NCI-H226 (cell line): Measurements from ENCODE around the gene ZNF296.
"Not testable (repeated sequence)": the region's sequence is repeated elsewhere in the genome, so short reads cannot be mapped to it uniquely, and the experiment has no call there.

Experiments
- DNase-seq: peaks from one replicate; pipeline ENCODE4 v3.0.0-alpha.2; 2015

Gene ZNF296

DNA sequence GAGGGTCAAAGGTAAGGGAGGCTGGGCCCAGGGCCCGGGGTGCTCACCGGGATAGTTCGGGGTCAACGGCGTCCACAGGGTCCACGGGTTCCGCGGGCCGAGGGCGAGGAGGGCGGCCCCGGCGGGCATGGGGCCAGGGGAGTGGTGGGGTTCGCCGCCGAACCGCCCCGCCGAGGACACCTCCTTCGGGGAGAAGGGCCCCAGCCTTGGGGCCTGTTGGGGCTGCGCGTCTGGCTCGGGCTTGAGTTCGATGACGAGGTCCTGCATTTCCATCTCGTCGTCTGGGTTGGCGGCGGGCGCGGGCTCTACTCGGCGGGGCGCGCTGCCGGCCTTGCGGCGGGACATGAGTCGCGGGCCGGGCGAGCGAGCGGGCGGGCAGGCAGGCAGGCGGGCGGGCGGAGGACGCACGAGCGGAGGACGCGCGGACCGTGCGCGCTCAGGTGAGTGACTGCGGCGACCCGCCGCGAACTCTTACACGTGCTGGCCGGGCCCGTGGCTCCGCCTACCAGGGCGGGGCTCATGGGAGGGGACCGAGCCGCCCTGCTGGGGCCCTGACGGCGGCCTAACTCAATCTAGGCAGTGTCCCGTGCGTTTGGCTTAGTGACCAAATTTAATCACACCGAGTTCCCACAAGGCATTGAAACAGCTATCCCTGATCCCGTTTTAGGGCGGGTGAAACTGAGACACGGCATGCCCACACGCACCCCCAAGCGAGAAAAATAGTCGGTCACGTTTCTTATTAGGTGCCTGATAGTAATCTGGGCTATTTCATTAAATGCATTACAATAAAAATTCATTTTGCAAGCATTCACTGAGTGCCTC is at the start of gene ZNF296:
Gene ZNF296 (minus strand): TSS at position 450 of the 822 bp plus-strand sequence. CDS start 105 bp downstream, at position 345.
- DNase-seq, result no peak

DNA sequence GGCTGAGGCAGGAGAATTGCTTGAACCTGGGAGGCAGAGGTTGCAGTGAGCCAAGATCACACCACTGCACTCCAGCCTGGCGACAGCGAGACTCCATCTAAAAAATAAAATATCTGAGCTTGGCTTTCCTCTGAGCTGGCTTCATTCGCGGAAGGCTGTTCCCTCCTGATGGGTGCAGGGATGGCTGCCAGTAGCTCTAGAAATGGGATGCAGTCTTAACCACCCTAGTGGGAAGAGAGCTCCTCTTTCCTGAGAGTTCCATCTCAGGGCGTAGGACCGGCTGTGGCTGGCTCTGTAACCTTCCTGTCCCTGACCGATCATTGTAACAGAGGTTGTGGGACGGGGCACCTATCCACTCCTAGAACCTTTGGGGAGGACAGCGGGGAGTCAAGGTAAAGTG is 49.1 kb upstream of the ZNF296 start:
- DNase-seq, result no peak

DNA sequence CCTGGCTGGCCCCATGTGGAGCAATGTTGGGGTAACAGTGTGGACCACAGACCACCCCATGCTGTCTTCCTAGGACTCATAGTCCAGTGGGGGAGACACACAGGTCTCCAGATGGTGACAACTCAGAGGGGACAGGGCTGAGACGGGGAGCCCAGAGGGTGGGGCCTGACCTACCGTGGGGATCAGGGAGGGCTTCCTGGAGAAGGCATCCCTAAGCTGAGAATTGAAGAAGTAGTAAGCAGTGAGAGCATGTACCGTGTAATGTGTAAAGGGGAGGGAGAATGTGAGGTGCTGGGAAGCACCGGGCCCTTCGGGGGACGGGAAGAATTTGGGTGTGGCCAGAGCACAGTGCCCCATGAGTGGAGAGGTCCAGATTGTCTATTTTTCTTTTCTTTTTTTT is 47.7 kb upstream of the ZNF296 start:
- no peak for DNase-seq

DNA sequence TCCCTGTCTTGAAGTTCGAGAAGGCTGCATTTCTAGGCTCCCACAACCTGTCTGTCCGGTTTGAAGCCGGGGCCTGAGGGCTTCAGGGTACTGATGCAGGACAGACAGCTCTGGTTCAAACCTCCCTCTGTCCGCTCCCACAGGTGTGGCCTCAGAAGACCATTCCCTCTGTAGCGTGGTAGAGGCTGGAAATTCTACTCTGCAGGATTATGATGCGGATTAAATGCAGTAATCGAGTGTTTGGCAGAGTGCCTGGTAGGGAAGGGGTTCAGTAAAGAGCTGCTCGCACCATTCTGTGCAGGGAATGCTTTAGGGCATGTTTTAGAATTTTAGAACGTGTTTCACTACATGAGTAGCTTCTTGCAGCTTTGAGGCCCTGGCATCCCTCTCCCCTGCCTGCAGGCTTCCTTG is 47.2 kb upstream of the ZNF296 start:
- no peak for DNase-seq

DNA sequence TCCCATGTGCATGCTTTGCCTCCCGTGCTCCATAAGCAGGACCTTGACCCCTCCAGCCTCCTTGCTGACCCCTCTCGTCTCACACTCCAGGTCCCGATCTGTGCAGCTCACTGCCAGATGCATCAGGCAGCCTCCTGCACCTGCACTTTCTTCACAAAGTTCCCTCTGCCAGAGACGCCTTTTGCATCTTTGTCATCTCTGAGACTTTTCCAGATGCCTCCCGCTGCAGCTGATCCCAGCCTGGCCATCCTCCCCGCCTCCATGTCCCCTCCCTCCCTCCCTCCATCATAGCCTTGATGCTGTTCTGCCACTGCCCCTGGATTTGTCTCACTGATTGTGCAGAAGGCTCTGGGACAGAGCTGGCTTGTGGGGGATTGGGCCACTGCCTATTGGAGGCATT is 46.6 kb upstream of the ZNF296 start:
- DNase-seq, result no peak

DNA sequence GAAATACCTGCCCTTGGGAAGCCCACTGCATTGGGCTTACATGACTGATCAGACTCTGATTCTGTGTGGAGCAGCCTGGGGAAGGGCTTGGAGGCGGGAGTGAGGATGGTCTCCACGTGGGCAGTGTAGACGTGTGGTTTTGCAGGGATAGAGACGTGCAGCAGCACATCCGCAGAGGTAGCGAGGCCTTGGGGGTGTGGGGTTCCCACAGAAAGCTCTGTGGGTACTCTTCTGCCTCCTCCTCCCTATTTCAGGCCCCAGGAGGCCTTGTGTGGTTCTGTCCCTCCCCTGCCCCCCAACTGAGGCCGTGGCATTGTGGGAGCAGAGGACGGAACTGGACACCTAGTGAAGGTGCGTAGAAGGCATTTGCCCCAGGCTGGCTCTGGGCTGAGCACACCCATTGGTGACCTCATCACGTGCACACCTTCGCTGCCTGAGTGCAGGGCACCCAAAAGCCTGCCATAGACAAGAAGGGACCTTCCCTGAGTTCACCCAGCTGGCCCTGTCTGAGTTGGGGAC is 45.6 kb upstream of the ZNF296 start:
- no peak for DNase-seq

DNA sequence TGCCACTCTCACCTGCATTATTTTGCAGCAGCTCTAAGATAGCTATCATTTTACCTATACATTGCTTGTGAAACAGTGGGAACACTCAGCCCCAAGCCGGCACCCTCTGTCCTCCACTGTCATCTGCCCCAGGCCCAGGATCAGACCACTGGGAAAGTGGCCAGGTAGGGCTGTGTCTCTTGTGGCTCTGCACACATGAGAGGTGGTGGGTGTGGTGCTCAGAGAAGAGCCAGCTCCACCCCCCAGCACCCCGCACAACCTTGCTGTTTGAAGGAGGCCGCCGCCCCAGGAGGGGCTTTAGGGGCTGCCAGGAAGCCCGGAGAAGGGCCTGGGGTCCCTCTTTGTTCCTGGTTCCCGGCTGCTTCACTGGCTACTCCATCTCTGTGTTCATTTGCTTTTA is 43.3 kb upstream of the ZNF296 start:
- DNase-seq, result no peak

DNA sequence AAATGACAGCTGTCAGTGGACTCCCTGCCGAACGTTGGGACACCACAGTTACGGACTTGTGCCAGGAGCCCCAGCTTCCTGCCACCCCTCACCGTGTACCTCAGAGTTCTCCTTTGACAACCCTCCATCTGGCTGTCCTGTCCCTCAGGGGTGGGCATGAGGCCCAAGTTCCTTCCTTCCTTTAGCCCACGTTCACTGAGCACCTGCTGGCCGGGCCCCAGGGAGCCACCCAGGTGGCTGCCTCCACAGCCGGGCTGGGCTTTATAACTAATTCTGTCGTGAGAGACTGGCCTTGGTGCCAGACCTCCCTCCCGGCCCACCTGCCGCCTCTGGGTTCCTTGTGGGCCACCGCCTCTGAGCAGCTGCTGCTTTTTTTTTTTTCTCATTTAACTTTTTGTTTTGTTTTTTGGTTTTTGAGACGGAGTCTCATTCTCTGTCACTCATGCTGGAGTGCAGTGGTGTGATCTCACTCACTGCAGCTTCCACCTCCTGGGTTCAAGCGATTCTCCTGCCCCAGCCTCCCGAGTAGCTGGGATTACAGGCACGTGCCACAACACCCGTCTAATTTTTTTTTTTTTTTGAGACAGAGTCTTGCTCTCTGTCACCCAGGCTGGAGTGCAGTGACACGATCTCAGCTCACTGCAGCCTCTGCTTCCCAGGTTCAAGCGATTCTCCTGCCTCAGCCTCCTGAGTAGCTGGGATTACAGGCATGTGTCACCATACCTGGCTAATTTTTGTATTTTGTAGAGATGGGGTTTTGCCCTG is 42.5 kb upstream of the ZNF296 start:
- not testable (repeated sequence) for DNase-seq

DNA sequence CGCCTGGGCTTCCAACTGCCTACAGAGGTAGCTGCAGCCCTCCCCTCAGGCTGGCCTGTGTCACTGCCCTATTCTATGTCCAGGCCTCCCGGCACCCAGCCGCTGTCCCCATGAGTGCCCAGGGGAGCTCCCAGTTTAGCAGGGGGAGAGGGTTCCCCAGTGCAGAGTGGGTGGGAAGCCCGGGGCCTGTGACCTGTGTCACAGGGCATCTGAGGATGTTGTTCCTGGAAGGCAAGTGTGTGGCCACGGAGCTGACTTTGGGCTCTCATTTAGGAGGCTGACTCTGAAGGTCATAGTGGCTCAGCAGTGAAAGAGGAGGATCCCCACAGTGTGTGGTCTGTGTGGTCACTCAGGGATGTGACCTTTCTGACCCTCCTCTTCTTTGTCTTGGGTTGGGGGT is 41.8 kb upstream of the ZNF296 start:
- DNase-seq, result no peak

DNA sequence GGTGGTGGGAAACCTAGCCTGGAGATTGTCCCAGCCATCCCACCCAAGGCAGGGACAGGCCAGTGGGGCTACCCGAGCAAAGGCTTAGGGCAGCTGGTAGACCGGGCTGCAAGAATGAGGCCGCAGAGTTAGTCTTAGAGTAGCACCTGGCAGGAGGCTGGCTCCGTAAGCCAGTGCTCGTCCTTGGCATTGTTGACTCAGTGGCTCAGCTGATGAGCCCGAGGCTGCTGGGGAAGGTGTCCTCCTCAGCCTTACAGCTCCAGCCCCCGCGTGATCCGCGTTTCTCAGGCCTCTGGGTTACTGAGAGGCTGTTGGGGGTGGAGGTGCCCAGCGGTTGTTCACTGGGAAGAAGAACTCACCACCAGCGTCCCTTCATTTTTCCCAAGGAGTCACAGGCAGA is 41.4 kb upstream of the ZNF296 start:
- no peak for DNase-seq

DNA sequence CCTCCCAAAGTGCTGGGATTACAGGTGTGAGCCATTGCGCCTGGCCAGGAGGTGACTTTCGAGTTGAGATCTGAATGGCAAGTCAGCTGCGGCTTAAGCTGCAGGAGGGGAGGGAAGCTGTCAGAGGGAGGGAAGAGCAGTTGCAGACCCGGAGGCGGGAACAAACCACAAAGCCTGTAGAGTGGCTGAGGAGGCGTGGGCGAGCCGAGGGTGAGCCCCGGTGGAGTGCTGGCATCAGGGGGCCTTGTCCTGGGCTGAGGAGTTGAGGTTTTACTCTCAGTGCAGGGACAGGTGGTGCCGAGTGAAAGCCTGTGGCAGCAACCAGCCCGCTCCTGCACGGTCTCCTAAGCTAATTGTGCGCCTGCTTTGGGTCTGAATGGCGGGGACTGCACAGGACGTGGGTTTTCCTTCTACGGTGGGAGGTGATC is 40.9 kb upstream of the ZNF296 start:
- no peak for DNase-seq

DNA sequence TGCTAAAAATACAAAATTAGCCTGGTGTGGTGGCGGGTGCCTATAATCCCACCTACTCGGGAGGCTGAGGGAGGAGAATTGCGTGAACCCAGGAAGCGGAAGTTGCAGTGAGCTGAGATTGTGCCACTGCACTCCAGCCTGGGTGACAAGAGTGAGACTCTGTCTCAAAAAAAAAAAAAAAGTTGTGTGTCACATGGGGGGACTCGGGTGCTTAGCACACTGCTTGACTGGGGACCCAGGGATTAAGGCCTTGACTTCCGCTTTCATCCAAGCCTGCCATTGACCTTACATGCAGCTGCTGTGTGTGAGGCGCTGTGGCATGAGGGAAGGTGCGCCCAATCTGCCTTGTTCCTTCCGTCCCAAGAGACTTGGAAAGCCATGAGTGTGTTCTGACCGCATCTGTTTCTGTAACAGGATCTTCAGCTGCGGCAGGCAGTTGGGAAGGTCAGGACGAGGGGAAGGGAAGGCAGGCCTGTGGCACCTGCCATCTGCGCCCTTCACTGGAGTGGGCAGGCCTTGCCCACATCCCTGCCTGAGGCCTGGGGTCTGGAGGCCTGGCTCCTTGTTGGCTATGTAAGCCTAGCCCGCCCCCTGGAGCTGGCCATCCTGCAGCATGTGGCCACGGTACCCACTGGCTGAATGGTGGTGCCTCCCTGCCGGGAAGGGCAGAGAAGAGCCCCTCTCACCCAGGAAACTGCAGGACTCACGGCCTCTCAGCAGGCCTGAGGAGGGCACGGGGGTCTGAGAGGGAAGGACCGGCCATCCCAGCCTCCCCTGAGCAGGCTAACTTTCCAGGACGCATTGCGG is 39.7 kb upstream of the ZNF296 start:
- no peak for DNase-seq

DNA sequence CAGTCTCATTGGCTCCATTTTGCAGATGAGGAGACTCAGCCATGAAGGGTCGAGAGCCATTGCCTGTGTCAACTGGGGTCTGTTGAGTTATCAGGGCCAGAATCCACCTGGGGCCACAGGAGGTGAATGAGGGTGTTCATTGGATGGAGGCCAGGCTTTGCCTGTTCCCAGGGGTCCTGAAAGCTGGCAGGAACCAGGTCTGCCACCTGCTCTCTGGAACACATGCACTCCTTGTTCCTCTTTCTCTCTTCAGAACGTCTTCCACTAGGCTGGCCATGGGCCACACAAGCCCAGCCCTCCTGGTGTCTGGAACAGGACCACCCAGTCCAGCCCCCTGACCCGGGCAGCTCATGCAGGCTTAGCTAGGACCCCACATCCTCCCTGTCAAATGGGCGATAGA is 37.8 kb upstream of the ZNF296 start:
- no peak for DNase-seq

DNA sequence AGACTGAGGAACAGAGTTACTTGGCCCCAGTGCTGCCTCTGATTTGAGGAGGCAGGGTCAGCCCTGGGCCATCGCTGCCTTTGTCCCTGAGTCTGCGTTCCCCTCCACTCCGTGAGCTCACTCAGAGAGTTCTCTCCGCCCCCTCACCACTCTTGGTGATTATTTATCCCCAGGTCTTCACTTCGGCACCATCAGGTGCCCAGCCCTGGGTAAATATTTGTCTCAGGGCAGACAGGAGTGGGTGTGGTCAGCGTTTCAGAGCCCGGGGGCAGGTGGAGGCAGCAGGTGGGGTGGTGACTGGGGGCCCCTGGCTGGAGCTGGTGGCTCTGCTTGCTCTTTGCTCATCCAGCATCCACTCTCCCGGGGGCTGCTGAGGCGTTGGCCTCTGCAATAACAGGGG is 37.4 kb upstream of the ZNF296 start:
- no peak for DNase-seq

DNA sequence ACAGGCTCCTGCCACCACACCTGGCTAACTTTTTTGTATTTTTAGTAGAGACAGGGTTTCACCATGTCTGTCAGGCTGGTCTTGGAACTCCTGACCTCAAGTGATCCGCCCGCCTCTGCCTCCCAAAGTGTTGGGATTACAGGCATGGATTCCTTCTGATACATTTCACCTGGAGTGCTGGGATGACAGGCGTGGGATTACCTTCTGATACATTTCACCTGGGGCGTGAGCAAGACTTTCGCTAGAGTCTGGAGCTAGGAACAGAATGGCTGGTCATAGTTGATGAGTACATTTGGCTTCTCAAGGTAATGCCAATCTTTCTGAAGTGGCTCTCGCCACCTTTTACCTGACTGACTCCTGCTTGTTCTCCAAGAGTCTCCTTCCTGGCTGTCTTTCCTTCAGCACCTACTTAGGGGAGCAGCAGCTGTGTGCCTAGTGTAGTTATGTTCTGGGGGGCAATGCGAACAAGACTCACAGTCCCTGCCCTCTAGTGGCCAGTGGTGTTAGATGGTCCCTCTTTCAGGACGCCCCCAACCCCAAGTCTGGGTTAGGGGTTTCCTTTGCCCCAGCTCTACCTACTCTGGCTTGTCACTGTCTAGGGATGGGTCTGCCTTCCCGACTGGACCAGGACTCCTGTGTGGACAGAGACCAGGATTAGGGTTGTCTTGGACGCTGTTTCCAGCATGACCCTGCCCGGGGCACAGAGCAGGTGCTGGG is 36.0 kb upstream of the ZNF296 start:
- DNase-seq, result no peak

DNA sequence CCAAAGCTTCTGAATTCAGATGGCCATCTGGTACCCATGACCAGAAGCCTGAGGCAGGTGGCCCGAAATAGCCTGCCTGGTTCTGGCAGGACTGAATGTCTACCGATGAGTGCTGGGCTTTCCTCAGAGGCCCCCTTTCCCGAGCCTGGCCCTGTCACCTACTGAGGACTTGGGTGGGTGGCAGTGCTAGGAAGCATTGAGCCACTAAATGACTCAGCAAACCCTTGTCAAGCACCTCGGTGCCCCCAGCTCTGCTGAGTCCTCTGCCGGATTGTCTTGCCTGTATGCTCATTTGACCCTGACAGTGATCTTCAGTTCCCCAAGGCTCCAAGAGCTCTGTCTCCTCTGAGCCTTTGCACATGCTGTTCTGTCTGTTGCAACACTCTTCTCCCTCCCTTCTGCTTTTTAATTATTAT is 34.6 kb upstream of the ZNF296 start:
- no peak for DNase-seq

DNA sequence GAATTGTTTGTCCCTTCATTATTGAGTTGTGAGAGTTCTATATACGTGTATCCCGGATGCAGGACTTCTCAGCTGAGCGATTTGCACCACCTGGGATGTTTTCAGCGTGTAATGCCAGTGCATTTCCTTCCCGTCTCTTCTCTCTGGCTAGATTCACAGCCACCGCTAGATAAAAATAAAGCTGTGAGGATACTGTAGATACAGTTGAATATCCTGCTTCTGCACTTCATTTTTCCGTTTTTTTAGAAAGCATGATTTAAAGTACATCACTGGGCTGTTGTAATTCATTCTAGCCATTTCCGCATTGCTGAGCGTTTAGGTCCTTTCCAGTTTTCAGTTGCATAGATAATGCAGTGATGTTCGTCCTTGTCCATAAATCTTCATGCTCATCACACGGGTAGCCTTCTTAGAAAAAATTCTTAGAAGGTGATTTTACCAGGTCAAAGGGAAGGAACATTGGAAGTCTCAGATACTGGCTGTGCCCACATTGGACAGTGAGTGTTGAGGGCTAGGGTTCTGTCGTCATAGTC is 31.4 kb upstream of the ZNF296 start:
- DNase-seq, result no peak

DNA sequence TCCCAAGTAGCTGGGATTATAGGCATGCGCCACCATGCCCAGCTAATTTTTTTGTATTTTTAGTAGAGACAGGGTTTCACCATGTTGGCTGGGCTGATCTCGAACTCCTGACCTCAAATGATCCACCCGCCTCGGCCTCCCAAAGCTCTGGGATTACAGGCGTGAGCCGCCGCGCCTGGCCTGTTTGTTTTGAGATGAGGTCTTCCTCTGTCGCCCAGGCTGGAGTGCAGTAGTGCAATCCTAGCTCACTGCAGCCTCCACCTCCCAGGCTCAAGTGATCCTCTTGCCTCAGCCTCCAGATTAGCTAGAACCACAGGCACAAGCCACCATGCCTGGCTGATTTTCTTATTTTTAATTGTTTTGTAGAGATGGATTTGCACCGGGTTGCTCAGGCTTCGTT is 30.1 kb upstream of the ZNF296 start:
- DNase-seq, result not testable (repeated sequence)

DNA sequence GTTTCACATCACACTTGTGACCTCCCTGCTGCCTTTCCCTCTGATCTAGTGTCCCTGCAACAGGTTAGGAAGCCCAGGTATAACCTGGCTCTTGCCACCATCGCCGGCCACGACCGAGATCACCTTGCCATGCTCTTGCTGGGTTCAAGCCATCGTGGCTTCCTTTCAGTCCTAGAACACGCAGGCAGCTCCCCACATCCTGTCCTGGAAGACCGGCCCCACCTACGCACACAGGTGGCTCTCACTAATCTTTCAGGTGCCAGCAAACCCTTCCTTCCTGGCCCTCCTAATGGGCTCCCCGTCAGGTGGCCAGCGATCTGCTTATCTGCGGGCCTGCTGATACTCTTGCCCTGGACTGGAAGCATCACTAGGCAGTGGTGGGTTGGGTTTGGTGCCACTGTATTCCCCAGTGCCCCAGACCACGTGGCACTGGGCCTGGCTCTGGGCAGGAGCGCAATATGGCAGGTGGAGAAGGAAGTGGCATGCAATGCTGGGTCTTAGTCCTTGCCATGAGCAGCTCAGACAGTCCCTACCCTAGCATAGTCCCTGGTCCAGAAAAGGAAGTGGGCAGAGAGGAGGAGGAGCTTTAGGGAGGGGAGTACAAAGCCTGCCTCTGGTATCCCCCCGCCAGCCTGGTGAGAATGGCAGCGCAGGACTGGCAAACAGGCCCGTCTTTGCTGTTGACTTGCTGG is 28.5 kb upstream of the ZNF296 start:
- DNase-seq, result no peak

DNA sequence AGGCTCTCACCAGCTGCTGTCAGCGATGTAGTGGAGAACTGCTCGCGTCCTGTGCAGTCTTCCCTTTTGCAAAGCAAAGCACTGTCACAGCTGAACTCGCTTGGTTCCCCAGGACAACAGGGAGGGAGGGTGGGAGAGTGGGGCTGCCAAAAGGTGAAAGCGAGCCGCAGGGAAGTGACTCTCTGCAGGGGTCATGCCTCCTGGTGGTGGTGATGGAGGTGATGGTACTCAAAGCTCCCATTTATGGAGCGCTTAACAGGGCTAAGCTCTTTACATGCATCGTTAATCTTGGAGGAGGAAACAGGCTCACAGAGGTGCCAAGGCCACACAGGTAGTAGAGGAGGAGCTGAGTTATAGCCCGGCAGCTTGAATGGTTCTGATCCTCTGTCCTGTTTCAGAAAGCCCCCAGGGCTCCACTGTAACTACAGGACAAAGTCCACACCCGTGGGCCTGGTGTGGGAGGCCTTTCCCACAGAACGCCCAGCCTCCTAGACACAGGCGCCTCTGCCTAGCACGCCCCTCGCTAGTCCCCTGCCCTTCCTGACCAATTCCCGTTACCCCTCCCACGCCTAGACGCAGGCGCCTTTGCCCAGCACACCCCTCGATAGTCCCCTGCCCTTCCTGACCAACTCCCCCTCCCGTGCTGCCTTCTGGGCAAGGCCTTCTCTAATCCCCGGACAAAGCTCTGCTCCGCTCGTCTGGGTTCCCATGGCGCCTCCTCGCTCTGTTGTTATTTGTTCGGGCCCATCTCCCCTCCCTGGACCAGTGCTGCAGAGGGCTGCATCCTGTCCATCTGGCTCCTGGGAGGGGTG is 27.4 kb upstream of the ZNF296 start:
- no peak for DNase-seq

DNA sequence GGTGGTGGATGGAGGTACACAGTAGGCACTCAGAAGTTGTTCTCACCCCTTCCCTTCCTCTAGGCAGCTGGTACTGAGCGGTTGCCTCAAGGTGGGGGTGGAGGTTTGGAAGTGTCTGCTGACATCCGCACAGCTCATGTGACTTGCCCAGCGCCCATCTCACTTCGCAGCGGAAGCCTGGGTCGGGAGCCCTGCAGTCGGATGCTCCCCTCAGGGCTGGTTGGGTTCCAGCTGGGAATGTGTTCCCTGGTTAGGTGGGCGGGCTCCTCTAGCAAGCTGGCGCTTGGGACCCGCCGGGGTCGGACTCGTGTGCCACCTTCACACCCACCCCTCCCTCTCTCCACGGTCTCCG is 26.9 kb upstream of the ZNF296 start:
- DNase-seq, result no peak
